IMR-90 (cell line): ENCODE results near the gene EXOC3L4. TPM values are rescaled to one million over a fixed set of nuclear protein-coding genes. Genes with fewer than 3 reads are reported as not detected.

Experiments used
- ATAC-seq: fragments of 200-7000 bp; cut with Tn5 transposase; 2 replicates; pipeline ENCODE4 v1.9.1; 2020; ENCODE audit warnings: low read depth, mild to moderate bottlenecking, moderate library complexity
- BruUV-seq: library from RNA; stranded (reverse); fragments of 400-500 nt; replicated peaks from 2 replicates; lab custom pipeline; 2021; lab: Mats Ljungman, UMichigan
- CTCF ChIA-PET: fragments of 300-600 bp; formaldehyde crosslinking; extraction: SDS; loops from one replicate; lab custom pipeline; 2021; ENCODE audit warnings: antibody characterized with exemption; lab: Yijun Ruan, JAX
- POLR2A ChIA-PET: fragments of 300-600 bp; sonication (Branson Sonifier 250); formaldehyde crosslinking; loops from one replicate; lab custom pipeline; 2022; ENCODE audit warnings: antibody characterized with exemption; ENCODE audit not compliant: unreplicated experiment; lab: Charles Lee
- DNase-seq: peaks from one replicate; pipeline ENCODE4 v3.0.0; 2013
- H2AFZ ChIP-seq: replicated peaks from 2 replicates; pipeline ENCODE3; 2013; ENCODE audit warnings: low read length, mild to moderate bottlenecking; ENCODE audit not compliant: poor library complexity
- H2AK5ac ChIP-seq: 2 replicates; pipeline ENCODE4 v1.6.1; 2013; ENCODE audit warnings: low read depth, low read length, inconsistent platforms
- H2AK9ac ChIP-seq: replicated peaks from 2 replicates; pipeline ENCODE3; 2013; ENCODE audit warnings: mild to moderate bottlenecking, low read depth, low read length, moderate library complexity; ENCODE audit not compliant: poor library complexity
- H2BK120ac ChIP-seq: 2 replicates; pipeline ENCODE4 v1.6.1; 2013; ENCODE audit warnings: low read depth, low read length, inconsistent platforms
- H2BK15ac ChIP-seq: 3 replicates; pipeline ENCODE4 v1.6.1; 2013; ENCODE audit warnings: low read depth, low read length, inconsistent platforms
- H2BK20ac ChIP-seq: 2 replicates; pipeline ENCODE4 v1.6.1; 2013; ENCODE audit warnings: low read depth, mild to moderate bottlenecking, inconsistent platforms, low read length, moderate library complexity
- H2BK5ac ChIP-seq: 2 replicates; pipeline ENCODE4 v1.6.1; 2013; ENCODE audit warnings: mild to moderate bottlenecking, low read depth, low read length, inconsistent platforms; ENCODE audit not compliant: poor library complexity, severe bottlenecking
- H3K14ac ChIP-seq: replicated peaks from 2 replicates; pipeline ENCODE4 v1.6.1; 2013; ENCODE audit warnings: low read depth, low read length, inconsistent platforms
- H3K18ac ChIP-seq: 2 replicates; pipeline ENCODE4 v1.6.1; 2013; ENCODE audit warnings: low read depth, low read length, control low read depth
- H3K23ac ChIP-seq: 2 replicates; pipeline ENCODE4 v1.6.1; 2013; ENCODE audit warnings: low read depth, low read length, inconsistent platforms
- H3K27ac ChIP-seq: 2 replicates; pipeline ENCODE4 v1.5.1; 2013; ENCODE audit warnings: mild to moderate bottlenecking, control low read depth, low read length; ENCODE audit not compliant: insufficient read depth
- H3K27me3 ChIP-seq: 2 replicates; pipeline ENCODE4 v1.6.1; 2013; ENCODE audit warnings: low read length; ENCODE audit not compliant: control insufficient read depth, insufficient read depth
- H3K36me3 ChIP-seq: 2 replicates; pipeline ENCODE4 v1.6.1; 2013; ENCODE audit warnings: low read length, mixed read lengths; ENCODE audit not compliant: control insufficient read depth, insufficient read depth
- H3K4ac ChIP-seq: 2 replicates; pipeline ENCODE4 v1.6.1; 2013; ENCODE audit warnings: low read depth, low read length, inconsistent platforms
- H3K4me1 ChIP-seq: 2 replicates; pipeline ENCODE4 v1.6.1; 2013; ENCODE audit warnings: low read length, mixed read lengths; ENCODE audit not compliant: control insufficient read depth, insufficient read depth
- H3K4me2 ChIP-seq: 2 replicates; pipeline ENCODE4 v1.6.1; 2013; ENCODE audit warnings: low read depth, mild to moderate bottlenecking, control low read depth, low read length, moderate library complexity
- H3K4me3 ChIP-seq: 2 replicates; pipeline ENCODE4 v1.5.1; 2013; ENCODE audit warnings: low read depth, mild to moderate bottlenecking, control low read depth, low read length, moderate library complexity; ENCODE audit not compliant: insufficient read depth
- H3K56ac ChIP-seq: 2 replicates; pipeline ENCODE4 v1.6.1; 2013; ENCODE audit warnings: low read length, inconsistent platforms; ENCODE audit not compliant: insufficient read depth; ENCODE audit errors: extremely low read depth
- H3K79me1 ChIP-seq, 2 experiments: 2 replicates each; pipeline ENCODE4 v1.6.1; 2013; ENCODE audit warnings: low read length in 2 of 2, inconsistent platforms in 1 of 2, low read depth in 1 of 2
- H3K9ac ChIP-seq: 2 replicates; pipeline ENCODE4 v1.6.1; 2013; ENCODE audit warnings: low read depth, low read length, control low read depth
- H3K9me1 ChIP-seq: 2 replicates; pipeline ENCODE4 v1.6.1; 2013; ENCODE audit warnings: low read length, inconsistent platforms; ENCODE audit not compliant: insufficient read depth
- H3K9me3 ChIP-seq: 2 replicates; pipeline ENCODE4 v1.6.1; 2013; ENCODE audit warnings: low read length; ENCODE audit not compliant: control insufficient read depth, insufficient read depth
- H4K20me1 ChIP-seq: 2 replicates; pipeline ENCODE4 v1.6.1; 2013; ENCODE audit warnings: low read length, inconsistent platforms; ENCODE audit not compliant: insufficient read depth
- H4K5ac ChIP-seq: 2 replicates; pipeline ENCODE4 v1.6.1; 2013; ENCODE audit warnings: mild to moderate bottlenecking, low read depth, low read length, control low read depth
- H4K8ac ChIP-seq, 2 experiments: 2 replicates each; pipeline ENCODE4 v1.6.1; 2013; ENCODE audit warnings: low read depth in 2 of 2, low read length in 2 of 2, control low read depth in 1 of 2, inconsistent platforms in 1 of 2
- H4K91ac ChIP-seq: 2 replicates; pipeline ENCODE4 v1.6.1; 2013; ENCODE audit warnings: low read depth, low read length, inconsistent platforms; ENCODE audit not compliant: insufficient read depth
- CEBPB ChIP-seq: IDR thresholded peaks from 2 replicates; pipeline ENCODE4 v1.6.1; 2012; ENCODE audit warnings: low read depth, low read length, improper control_type of control experiment
- CHD1 ChIP-seq: IDR thresholded peaks from 2 replicates; pipeline ENCODE4 v1.6.1; 2012; ENCODE audit warnings: low read depth, low read length, improper control_type of control experiment
- FOS ChIP-seq: fragments of 150-350 bp; IDR thresholded peaks from 2 replicates; pipeline ENCODE4 v1.6.1; 2016; ENCODE audit warnings: low read depth, low read length
- NFE2L2 ChIP-seq: fragments of 150-350 bp; IDR thresholded peaks from 2 replicates; pipeline ENCODE4 v1.6.1; 2016; ENCODE audit warnings: low read depth, mild to moderate bottlenecking, low read length
- POLR2A ChIP-seq: IDR thresholded peaks from 2 replicates; pipeline ENCODE4 v1.6.1; 2012; ENCODE audit warnings: mild to moderate bottlenecking, low read depth, low read length
- RAD21 ChIP-seq: IDR thresholded peaks from 2 replicates; pipeline ENCODE4 v1.6.1; 2012; ENCODE audit warnings: low read length, improper control_type of control experiment
- WGBS, 2 experiments: methylation state at CpG; one replicate each; pipeline versions ENCODE4 v1.1.5 to v1.1.7; 2013; ENCODE audit warnings: missing lambda C conversion rate in 2 of 2; ENCODE audit not compliant: insufficient read length in 1 of 2; ENCODE audit errors: extremely low coverage in 2 of 2; 5-methylcytosine and 5-hydroxymethylcytosine counted together
- dilution Hi-C: fragments of 300-500 bp; cut with HindIII; formaldehyde crosslinking; loops from one replicate; pipeline ENCODE4 v1.14.3; 2018; ENCODE audit warnings: low sequenced_read_pairs; ENCODE audit not compliant: unreplicated experiment
- in situ Hi-C: fragments of 300-500 bp; cut with MboI; formaldehyde crosslinking; loops from 3 replicates; pipeline ENCODE4 v1.14.3; 2019; ENCODE audit warnings: low sequenced_read_pairs, inconsistent platforms, mixed read lengths
- intact Hi-C: fragments of 100-400 bp; cut with micrococcal nuclease; formaldehyde crosslinking; loops from 2 replicates; pipeline ENCODE4 v1.10.0; 2022
- polyA plus RNA-seq, 3 experiments: library from polyadenylated mRNA; depleted of rRNA; stranded (reverse); fragments of >200 nt; gene quantifications; 2 replicates each; pipeline ENCODE4 v1.2.3, GENCODE V29; 2012; ENCODE audit warnings: low replicate concordance in 1 of 3
- total RNA-seq: library from RNA; depleted of rRNA; stranded (reverse); fragments of >200 nt; gene quantifications from 2 replicates; pipeline ENCODE4 v1.2.3, GENCODE V29; 2012
- TF ChIP-seq, protein P1 (sequence below): conservative IDR thresholded peaks from 2 replicates; pipeline ENCODE4 v1.5.1; 2012; ENCODE audit warnings: mild to moderate bottlenecking, low read depth, low read length, improper control_type of control experiment

Gene EXOC3L4
- total and polyA plus RNA-seq, 2 of the 4 experiments (the other 2 are of a cell fraction) = not detected

GRCh38 chr14:103103461-103104388 lies 9.2 kb downstream of the EXOC3L4 start:
- no peak overlapping the region for H4K5ac ChIP-seq
- TF ChIP-seq NFE2L2 (no peak), CHD1 (no peak), POLR2A (no peak), CEBPB (no peak), RAD21 (no peak), FOS (no peak)
- TF ChIP-seq, protein P1, sequence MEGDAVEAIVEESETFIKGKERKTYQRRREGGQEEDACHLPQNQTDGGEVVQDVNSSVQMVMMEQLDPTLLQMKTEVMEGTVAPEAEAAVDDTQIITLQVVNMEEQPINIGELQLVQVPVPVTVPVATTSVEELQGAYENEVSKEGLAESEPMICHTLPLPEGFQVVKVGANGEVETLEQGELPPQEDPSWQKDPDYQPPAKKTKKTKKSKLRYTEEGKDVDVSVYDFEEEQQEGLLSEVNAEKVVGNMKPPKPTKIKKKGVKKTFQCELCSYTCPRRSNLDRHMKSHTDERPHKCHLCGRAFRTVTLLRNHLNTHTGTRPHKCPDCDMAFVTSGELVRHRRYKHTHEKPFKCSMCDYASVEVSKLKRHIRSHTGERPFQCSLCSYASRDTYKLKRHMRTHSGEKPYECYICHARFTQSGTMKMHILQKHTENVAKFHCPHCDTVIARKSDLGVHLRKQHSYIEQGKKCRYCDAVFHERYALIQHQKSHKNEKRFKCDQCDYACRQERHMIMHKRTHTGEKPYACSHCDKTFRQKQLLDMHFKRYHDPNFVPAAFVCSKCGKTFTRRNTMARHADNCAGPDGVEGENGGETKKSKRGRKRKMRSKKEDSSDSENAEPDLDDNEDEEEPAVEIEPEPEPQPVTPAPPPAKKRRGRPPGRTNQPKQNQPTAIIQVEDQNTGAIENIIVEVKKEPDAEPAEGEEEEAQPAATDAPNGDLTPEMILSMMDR = 0 out of 2 replicates have a peak, but pooled peaks have one; percentile 8
- H2BK120ac ChIP-seq = no peak overlapping the region
- H2AK5ac ChIP-seq = no peak overlapping the region
- H3K4ac ChIP-seq = no peak overlapping the region
- H2AK9ac ChIP-seq = peak overlapping the region; percentile 37
- no peak overlapping the region for H4K8ac ChIP-seq
- no TSS peak for BruUV-seq
- H3K27ac ChIP-seq = no peak overlapping the region
- in situ Hi-C loops (no loop called here), intact Hi-C loops (no loop called here), dilution Hi-C loops (no loop called here)
- 4% methylated on average over 26 of the region's 68 CpGs; no CpG with 5 or more reads in 1 of the 2 experiments for WGBS, 2 experiments
- peaks cover 44% of the 10 kb centered on the region for H3K27me3 ChIP-seq
- no peak overlapping the region for H3K9ac ChIP-seq
- no peak overlapping the region for H3K56ac ChIP-seq
- H3K18ac ChIP-seq = no peak overlapping the region
- no peak overlapping the region for H2BK20ac ChIP-seq
- no peak overlapping the region for H3K14ac ChIP-seq
- ATAC-seq (peak; percentile 64), DNase-seq (peak; percentile 35)
- POLR2A ChIA-PET = no interaction called here
- H3K4me1 ChIP-seq = peaks cover 10% of the 10 kb centered on the region
- CTCF ChIA-PET = interaction anchor here (0.6 to 3.3 kb wide), 13 partner anchors 8 to 188 kb away, joined by 3 to 23 read pairs (median 7); no protein-coding TSS in a partner anchor
- H2BK15ac ChIP-seq = no peak overlapping the region
- H4K91ac ChIP-seq = no peak overlapping the region
- peak overlapping the region; percentile 83 for H2AFZ ChIP-seq
- no peak overlapping the region for H3K4me3 ChIP-seq
- peak overlapping the region; percentile 17; the same call in 1 of the 2 replicates for H3K4me2 ChIP-seq
- no peak overlapping the region for H3K23ac ChIP-seq
- no peak overlapping the region for H2BK5ac ChIP-seq
- no peaks in the 10 kb centered on the region; the same call in 1 of the 2 replicates for H4K20me1 ChIP-seq
- no peaks in the 10 kb centered on the region for H3K79me1 ChIP-seq
- H3K9me3 ChIP-seq = no peaks in the 10 kb centered on the region
- no peaks in the 10 kb centered on the region for H3K36me3 ChIP-seq
- H3K9me1 ChIP-seq = peaks cover 7% of the 10 kb centered on the region; the same call in 1 of the 2 replicates
